ENCODE measurements around the gene AP1AR.

DNA sequence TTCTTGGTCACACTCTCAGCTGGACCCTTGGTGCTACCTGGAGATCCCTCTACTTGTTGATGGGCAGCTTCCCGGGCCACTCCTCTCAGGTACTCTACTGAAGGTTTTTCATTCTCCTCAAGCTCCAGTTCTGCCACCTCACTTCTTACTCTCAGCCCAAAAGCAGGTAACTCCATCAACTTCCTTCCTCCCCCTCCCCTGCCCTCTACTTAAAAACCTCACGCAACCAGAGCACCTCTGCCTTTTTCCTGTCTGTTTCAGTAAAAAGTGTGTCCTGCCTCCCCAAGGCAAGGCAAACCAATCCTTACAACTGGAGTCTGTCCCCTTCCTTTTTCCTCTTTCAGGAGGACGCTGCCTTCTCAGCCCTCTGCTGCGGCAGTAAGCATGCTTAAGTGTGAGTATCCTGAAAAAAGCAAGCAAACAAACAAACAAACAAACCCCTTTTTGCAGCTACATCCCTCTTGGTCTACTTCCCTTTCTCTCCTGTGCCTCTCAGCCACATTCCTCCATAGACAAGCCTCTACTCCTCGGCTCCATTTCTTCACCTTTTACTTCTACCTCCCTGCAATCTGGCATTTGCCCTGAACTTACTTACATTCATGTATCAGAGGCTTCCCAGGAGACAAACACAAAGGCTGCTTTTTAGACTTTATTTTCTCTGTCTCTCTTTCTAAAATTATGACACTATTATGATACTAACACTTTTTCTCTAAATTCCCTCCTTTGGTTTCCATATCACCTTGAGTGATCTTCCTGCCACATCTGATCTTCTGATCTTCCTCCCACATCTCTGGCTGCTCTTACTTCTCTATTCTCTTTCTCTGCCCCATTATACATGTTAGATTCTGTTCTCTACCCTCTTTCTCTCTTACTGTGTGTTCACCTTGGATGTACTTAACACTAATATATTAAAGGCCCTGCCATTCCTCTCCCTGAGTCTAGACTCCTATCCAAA lies 71.0 kb downstream of the AP1AR start:
- TF ChIP-seq CTCF (conservative IDR thresholded peaks at IDR 0.05) = no peak
- no peak for TF ChIP-seq EZH2 (IDR thresholded peaks at IDR 0.05; ENCODE audit: low read depth)

Measured in PC-9 (cell line).